ENCODE measurements around the gene SLC23A2. TPM values are rescaled to one million over a fixed set of nuclear protein-coding genes. Genes with fewer than 3 reads are reported as not detected.

Gene SLC23A2
- total RNA-seq, result 19.2 TPM
- long read RNA-seq, full-length matches to known transcripts, result 1 of 15 reads
- long read RNA-seq, partial matches to known transcripts, result 2 of 15 reads
- long read RNA-seq, other reads (novel, unspliced or antisense), result 12 of 15 reads

DNA sequence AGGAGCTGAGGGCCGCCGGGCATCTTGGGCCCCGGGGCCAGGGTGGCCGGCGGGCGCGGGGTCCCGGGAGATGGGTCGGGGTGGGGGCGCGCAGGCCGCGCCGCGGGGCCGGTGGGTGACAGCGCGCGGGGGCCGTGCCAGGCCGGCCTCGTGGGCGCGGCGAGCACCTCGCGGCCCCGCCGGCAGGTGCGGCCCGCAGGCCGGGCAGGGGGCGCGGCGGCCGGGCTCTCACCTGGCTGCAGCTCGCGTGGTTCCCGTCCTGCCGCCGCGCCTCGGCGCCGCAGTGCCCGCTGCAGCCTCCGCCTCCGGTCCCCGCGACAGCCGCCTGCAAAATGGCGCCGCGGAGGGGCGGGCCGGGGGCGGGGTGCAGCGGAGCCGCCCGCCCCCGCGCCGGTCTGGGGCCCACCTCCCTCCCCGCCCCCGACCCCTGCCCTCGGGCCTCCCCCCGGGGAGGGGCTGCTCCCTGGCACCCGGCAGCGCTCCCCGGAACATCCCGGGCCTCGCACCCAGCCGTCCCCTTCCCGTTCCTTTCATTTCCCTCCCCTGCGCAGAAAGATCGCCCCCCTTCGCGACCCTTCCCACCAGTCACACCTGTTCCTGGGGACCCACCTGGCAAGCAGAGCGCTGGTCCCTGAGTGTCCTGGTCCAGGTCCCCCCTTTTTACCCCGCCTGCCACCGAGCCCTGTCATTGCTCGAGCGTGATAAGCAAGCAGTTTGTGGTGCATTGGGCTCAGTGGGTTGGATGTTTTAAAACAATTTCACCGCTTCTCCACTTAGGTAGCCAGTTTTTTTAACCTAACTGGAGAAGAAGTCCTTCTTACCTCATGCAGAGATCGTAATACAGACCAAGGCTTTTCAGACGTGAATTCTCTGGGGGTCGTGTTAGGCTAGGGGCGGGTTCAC, at the start of gene SLC23A2:
TSS of gene SLC23A2 (minus strand) at position 337 of the 903 bp plus-strand sequence. CDS start 68,948 bp downstream, outside the sequence.
- intact Hi-C loops (cut with DNase I), result no loop called here
- TF ChIP-seq, protein P1, sequence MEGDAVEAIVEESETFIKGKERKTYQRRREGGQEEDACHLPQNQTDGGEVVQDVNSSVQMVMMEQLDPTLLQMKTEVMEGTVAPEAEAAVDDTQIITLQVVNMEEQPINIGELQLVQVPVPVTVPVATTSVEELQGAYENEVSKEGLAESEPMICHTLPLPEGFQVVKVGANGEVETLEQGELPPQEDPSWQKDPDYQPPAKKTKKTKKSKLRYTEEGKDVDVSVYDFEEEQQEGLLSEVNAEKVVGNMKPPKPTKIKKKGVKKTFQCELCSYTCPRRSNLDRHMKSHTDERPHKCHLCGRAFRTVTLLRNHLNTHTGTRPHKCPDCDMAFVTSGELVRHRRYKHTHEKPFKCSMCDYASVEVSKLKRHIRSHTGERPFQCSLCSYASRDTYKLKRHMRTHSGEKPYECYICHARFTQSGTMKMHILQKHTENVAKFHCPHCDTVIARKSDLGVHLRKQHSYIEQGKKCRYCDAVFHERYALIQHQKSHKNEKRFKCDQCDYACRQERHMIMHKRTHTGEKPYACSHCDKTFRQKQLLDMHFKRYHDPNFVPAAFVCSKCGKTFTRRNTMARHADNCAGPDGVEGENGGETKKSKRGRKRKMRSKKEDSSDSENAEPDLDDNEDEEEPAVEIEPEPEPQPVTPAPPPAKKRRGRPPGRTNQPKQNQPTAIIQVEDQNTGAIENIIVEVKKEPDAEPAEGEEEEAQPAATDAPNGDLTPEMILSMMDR (IDR thresholded peaks at IDR 0.05), result no peak
- DNase-seq (peak; percentile 62), ATAC-seq (peak; percentile 83 to 88)
- Histone ChIP-seq H3K36me3 (no peaks in the 10 kb centered on the region), H3K9me3 (no peaks in the 10 kb centered on the region), H3K4me1 (peaks cover 21% of the 10 kb centered on the region), H3K4me3 (peak within 1 kb of the TSS; percentile 93), H3K27me3 (ENCODE audit: low read depth) (no peaks in the 10 kb centered on the region), H3K27ac (peak within 1 kb of the TSS; percentile 53)

DNA sequence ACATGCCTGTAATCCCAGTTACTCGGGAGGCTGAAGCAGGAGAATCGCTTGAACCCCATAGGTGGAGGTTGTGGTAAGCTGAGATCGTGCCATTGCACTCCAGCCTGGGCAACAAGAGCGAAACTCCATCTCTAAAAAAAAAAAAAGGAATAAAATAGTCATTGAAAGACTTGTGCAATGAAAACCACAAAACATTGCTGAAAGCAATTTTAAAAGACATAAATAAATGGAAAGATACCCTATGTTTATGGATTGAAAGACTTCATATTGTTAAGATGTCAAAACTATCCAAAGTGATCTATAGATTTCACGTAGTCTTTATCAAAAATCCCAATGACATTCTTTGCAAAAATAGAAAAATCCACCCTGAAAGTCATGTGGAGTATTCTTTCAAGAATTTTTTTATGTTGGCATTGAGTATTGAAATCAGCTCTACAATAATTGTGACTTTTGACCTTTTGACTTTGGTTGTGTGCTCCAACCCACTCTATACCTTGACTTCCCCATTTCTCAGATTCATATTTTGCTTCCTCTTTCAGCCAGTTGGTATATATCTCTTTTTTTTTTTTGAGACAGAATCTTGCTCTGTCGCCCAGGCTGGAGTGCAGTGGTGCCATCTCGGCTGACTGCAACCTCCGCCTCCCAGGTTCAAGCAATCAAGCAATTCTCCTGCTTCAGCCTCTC, 45.5 kb upstream of the SLC23A2 start:
- intact Hi-C loops (cut with DNase I), result no loop called here
- Histone ChIP-seq H3K36me3 (no peaks in the 10 kb centered on the region), H3K27me3 (ENCODE audit: low read depth) (no peaks in the 10 kb centered on the region), H3K4me1 (no peaks in the 10 kb centered on the region), H3K4me3 (no peak overlapping the region), H3K27ac (no peak overlapping the region), H3K9me3 (no peaks in the 10 kb centered on the region)
- TF ChIP-seq, protein P1 (IDR thresholded peaks at IDR 0.05), result no peak
- peak; percentile 59 to 65 for ATAC-seq
- no peak for DNase-seq

DNA sequence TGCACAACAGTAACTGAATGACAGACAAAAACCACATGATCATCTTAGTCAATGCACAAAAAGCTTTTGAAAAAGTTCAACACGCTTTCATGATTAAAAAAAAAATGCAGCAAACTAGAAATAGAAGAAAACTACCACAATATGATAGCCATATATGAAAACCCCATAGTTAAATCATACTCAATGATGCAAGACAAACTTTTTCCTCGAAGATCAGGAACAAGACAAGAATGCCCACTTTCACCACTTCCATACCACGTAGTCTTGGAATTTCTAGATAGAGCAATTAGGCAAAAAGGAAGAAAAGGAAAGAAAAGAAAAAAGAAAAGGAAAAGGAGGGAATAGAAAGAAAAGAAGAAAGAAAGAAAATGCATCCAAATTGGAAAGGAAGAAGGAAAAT, 44.6 kb upstream of the SLC23A2 start:
- H3K4me1 ChIP-seq, result no peaks in the 10 kb centered on the region
- TF ChIP-seq, protein P1 (IDR thresholded peaks at IDR 0.05), result no peak
- no peaks in the 10 kb centered on the region for H3K9me3 ChIP-seq
- no peak for ATAC-seq
- H3K4me3 ChIP-seq, result no peak overlapping the region
- intact Hi-C loops (cut with DNase I), result no loop called here
- H3K27ac ChIP-seq, result no peak overlapping the region
- no peaks in the 10 kb centered on the region for H3K27me3 ChIP-seq (ENCODE audit: low read depth)
- no peaks in the 10 kb centered on the region for H3K36me3 ChIP-seq
- no peak for DNase-seq

DNA sequence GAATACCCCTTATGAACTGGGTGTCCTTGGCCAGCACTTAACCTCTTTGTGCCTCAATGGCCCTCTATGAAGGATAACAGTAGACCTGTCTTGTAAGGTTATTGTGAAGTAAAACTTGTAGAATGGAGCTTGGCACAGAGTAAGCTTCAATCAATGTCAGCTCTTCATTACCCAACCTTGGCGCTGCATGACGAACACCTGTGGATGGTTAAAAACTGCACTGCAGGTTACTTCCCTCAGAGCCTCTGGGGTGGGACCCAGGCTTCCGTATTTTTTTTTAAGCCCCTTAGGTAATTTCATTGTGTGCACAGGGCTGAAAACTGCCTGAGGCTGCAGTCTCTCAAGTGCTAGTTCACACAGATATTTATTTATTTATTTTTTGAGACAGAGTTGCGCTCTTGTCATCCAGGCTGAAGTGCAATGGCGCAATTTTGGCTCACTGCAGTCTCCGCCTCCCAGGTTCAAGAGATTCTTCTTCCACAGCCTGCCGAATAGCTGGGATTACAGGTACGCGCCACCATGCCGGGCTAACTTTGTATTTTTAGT, 42.8 kb upstream of the SLC23A2 start:
- H3K27me3 ChIP-seq (ENCODE audit: low read depth), result no peaks in the 10 kb centered on the region
- no peaks in the 10 kb centered on the region for H3K36me3 ChIP-seq
- TF ChIP-seq, protein P1 (IDR thresholded peaks at IDR 0.05), result no peak
- ATAC-seq (no peak), DNase-seq (no peak)
- H3K4me3 ChIP-seq, result no peak overlapping the region
- intact Hi-C loops (cut with DNase I), result no loop called here
- no peaks in the 10 kb centered on the region for H3K9me3 ChIP-seq
- no peaks in the 10 kb centered on the region for H3K4me1 ChIP-seq
- H3K27ac ChIP-seq, result no peak overlapping the region

DNA sequence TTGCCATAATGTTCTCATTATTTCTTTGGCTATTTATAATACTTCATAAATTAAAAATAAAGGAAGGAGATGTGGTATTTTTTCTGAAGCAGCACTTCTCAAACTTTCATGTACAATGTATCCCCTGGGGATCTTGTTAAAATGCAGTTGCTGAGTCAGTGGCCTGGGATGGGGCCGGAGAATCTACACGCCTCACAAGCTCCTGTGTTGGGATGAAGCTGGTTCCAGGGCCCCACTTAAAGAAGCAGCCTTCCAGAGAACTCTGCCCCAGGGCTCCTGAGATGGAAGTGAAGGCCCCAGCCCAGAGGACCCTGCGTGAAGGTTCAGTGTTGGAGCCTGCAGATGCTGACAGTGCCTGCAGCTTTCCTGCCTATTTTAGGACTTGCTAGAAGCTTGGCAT, 40.1 kb upstream of the SLC23A2 start:
- Histone ChIP-seq H3K27me3 (ENCODE audit: low read depth) (no peaks in the 10 kb centered on the region), H3K4me3 (no peak overlapping the region), H3K36me3 (no peaks in the 10 kb centered on the region), H3K27ac (no peak overlapping the region), H3K4me1 (no peaks in the 10 kb centered on the region), H3K9me3 (no peaks in the 10 kb centered on the region)
- TF ChIP-seq, protein P1 (IDR thresholded peaks at IDR 0.05), result no peak
- DNase-seq (no peak), ATAC-seq (no peak)
- intact Hi-C loops (cut with DNase I), result no loop called here

Measured in lower lobe of right lung (tissue), 2 donors.